A673 (cell line): ENCODE results near the gene BCS1L.

Experiments
- CTCF ChIP-seq: fragments of 300-800, 200-600 bp; sonication (generic); conservative IDR thresholded peaks from 2 replicates; pipeline ENCODE4 v1.5.1; 2017; ENCODE audit warnings: low read depth, mild to moderate bottlenecking, antibody characterized with exemption, low read length, moderate library complexity, mixed read lengths
- EZH2 ChIP-seq: fragments of 200-600 bp; sonication (generic); IDR thresholded peaks from 2 replicates; pipeline ENCODE4 v1.6.1; 2017; ENCODE audit warnings: borderline replicate concordance, low read depth, mild to moderate bottlenecking, mixed read lengths, antibody characterized with exemption, low read length; ENCODE audit not compliant: poor library complexity, severe bottlenecking

GRCh38 chr2:218691234-218691633, 31.8 kb downstream of the BCS1L start:
- TF ChIP-seq CTCF: no peak
- TF ChIP-seq EZH2: no peak
